HepG2 (cell line): ENCODE results near the gene ELAPOR1. TPM values are rescaled to one million over a fixed set of nuclear protein-coding genes. Genes with fewer than 3 reads are reported as not detected.

ENCODE experiments used
- EEA1 ChIP-seq: sonication (generic); formaldehyde crosslinking; IDR thresholded peaks from 2 replicates; pipeline ENCODE4 v1.5.1; 2020; ENCODE audit warnings: mild to moderate bottlenecking, missing genetic modification reagents, borderline replicate concordance
- FOSL1 ChIP-seq: sonication (generic); formaldehyde crosslinking; IDR thresholded peaks from 2 replicates; pipeline ENCODE4 v1.9.0; 2021; ENCODE audit warnings: missing genetic modification reagents, borderline replicate concordance
- HBP1 ChIP-seq: IDR thresholded peaks from 2 replicates; pipeline ENCODE4 v1.6.1; 2016; ENCODE audit warnings: low read depth, control low read depth
- NR2C2 ChIP-seq: sonication (generic); formaldehyde crosslinking; IDR thresholded peaks from 2 replicates; pipeline ENCODE4 v1.4.0; 2020; ENCODE audit warnings: missing genetic modification reagents, mild to moderate bottlenecking, moderate library complexity, borderline replicate concordance
- POGZ ChIP-seq: sonication (generic); formaldehyde crosslinking; IDR thresholded peaks from 2 replicates; pipeline ENCODE4 v1.4.0; 2020; ENCODE audit warnings: mild to moderate bottlenecking, missing genetic modification reagents
- PPARG ChIP-seq: conservative IDR thresholded peaks from 2 replicates; pipeline ENCODE4 v1.6.1; 2016; ENCODE audit warnings: missing biosample characterization, missing genetic modification reagents
- RORA ChIP-seq: sonication (generic); formaldehyde crosslinking; IDR thresholded peaks from 2 replicates; pipeline ENCODE4 v1.5.0; 2020; ENCODE audit warnings: mild to moderate bottlenecking, missing genetic modification reagents, moderate library complexity
- ZNF180 ChIP-seq: sonication (generic); formaldehyde crosslinking; IDR thresholded peaks from 2 replicates; pipeline ENCODE4 v1.4.0; 2020; ENCODE audit warnings: low read depth, missing genetic modification reagents, borderline replicate concordance
- ZNF275 ChIP-seq: sonication (generic); formaldehyde crosslinking; IDR thresholded peaks from 2 replicates; pipeline ENCODE4 v1.8.0; 2022; ENCODE audit warnings: missing genetic modification reagents, mild to moderate bottlenecking, inconsistent platforms, borderline replicate concordance
- ZNF3 ChIP-seq: IDR thresholded peaks from 2 replicates; pipeline ENCODE4 v1.7.0; 2017; ENCODE audit warnings: inconsistent platforms
- ZNF577 ChIP-seq: sonication (generic); formaldehyde crosslinking; IDR thresholded peaks from 2 replicates; pipeline ENCODE4 v1.4.0; 2020; ENCODE audit warnings: mild to moderate bottlenecking, low read depth, missing genetic modification reagents, borderline replicate concordance
- ZNF605 ChIP-seq: sonication (generic); formaldehyde crosslinking; IDR thresholded peaks from 2 replicates; pipeline ENCODE4 v1.8.0; 2022; ENCODE audit warnings: mild to moderate bottlenecking, missing genetic modification reagents
- ZNF629 ChIP-seq: sonication (generic); formaldehyde crosslinking; conservative IDR thresholded peaks from 2 replicates; pipeline ENCODE4 v1.5.0; 2020; ENCODE audit warnings: missing genetic modification reagents
- ZZZ3 ChIP-seq: sonication (generic); formaldehyde crosslinking; IDR thresholded peaks from 2 replicates; pipeline ENCODE4 v1.4.0; 2020; ENCODE audit warnings: missing genetic modification reagents, mild to moderate bottlenecking, borderline replicate concordance
- polyA plus RNA-seq, 8 experiments: library from polyadenylated mRNA; depleted of rRNA in 3 of 8; stranded (reverse) in 7 of 8; unstranded in 1 of 8; fragments of >200 nt; fragmentation: Illumina TruSeq in 4 of 8; extraction: Trizol in 4 of 8; gene quantifications; 2 replicates each; pipeline versions ENCODE4 v1.2.1 to v1.2.3, GENCODE V29; 2011 to 2016; ENCODE audit warnings: low read depth in 4 of 8, missing spikeins in 1 of 8, mixed read lengths in 1 of 8; ENCODE audit not compliant: insufficient read depth in 1 of 8
- total RNA-seq, 5 experiments: library from RNA; depleted of rRNA; stranded (reverse); fragments of >200 nt; fragmentation: Illumina TruSeq; extraction: Trizol; gene quantifications; 2 replicates each; pipeline ENCODE4 v1.2.3, GENCODE V29; 2016; ENCODE audit warnings: low read depth in 1 of 5
- TF ChIP-seq, protein P1 (sequence below): fragments of 450-650 bp; IDR thresholded peaks from 2 replicates; pipeline ENCODE4 v1.6.1; 2017; ENCODE audit warnings: mild to moderate bottlenecking
- TF ChIP-seq, protein P2 (sequence below): sonication (generic); formaldehyde crosslinking; IDR thresholded peaks from 2 replicates; pipeline ENCODE4 v1.9.0; 2021; ENCODE audit warnings: missing genetic modification reagents, borderline replicate concordance

The ELAPOR1 gene
- total and polyA plus RNA-seq, 2 of the 13 experiments (the other 11 are each of a cell fraction or from before 2014, with no cell fraction given) = 0.13 to 0.20 TPM

- TF ChIP-seq ZNF577 (no peak), FOSL1 (CRISPR knock-in tag) (no peak), PPARG (CRISPR knock-in tag) (peak; percentile 49; the same call in 1 of the 2 replicates), ZNF275 (CRISPR knock-in tag) (no peak), ZZZ3 (no peak), POGZ (CRISPR knock-in tag) (no peak), RORA (CRISPR knock-in tag) (no peak), ZNF3 (no peak), HBP1 (CRISPR knock-in tag) (no peak), EEA1 (no peak), ZNF605 (CRISPR knock-in tag) (peak; percentile 37; the same call in 1 of the 2 replicates), ZNF629 (CRISPR knock-in tag) (no peak), ZNF180 (CRISPR knock-in tag) (no peak), NR2C2 (CRISPR knock-in tag) (no peak)
- TF ChIP-seq, protein P1, sequence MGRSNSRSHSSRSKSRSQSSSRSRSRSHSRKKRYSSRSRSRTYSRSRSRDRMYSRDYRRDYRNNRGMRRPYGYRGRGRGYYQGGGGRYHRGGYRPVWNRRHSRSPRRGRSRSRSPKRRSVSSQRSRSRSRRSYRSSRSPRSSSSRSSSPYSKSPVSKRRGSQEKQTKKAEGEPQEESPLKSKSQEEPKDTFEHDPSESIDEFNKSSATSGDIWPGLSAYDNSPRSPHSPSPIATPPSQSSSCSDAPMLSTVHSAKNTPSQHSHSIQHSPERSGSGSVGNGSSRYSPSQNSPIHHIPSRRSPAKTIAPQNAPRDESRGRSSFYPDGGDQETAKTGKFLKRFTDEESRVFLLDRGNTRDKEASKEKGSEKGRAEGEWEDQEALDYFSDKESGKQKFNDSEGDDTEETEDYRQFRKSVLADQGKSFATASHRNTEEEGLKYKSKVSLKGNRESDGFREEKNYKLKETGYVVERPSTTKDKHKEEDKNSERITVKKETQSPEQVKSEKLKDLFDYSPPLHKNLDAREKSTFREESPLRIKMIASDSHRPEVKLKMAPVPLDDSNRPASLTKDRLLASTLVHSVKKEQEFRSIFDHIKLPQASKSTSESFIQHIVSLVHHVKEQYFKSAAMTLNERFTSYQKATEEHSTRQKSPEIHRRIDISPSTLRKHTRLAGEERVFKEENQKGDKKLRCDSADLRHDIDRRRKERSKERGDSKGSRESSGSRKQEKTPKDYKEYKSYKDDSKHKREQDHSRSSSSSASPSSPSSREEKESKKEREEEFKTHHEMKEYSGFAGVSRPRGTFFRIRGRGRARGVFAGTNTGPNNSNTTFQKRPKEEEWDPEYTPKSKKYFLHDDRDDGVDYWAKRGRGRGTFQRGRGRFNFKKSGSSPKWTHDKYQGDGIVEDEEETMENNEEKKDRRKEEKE = no peak
- TF ChIP-seq, protein P2, sequence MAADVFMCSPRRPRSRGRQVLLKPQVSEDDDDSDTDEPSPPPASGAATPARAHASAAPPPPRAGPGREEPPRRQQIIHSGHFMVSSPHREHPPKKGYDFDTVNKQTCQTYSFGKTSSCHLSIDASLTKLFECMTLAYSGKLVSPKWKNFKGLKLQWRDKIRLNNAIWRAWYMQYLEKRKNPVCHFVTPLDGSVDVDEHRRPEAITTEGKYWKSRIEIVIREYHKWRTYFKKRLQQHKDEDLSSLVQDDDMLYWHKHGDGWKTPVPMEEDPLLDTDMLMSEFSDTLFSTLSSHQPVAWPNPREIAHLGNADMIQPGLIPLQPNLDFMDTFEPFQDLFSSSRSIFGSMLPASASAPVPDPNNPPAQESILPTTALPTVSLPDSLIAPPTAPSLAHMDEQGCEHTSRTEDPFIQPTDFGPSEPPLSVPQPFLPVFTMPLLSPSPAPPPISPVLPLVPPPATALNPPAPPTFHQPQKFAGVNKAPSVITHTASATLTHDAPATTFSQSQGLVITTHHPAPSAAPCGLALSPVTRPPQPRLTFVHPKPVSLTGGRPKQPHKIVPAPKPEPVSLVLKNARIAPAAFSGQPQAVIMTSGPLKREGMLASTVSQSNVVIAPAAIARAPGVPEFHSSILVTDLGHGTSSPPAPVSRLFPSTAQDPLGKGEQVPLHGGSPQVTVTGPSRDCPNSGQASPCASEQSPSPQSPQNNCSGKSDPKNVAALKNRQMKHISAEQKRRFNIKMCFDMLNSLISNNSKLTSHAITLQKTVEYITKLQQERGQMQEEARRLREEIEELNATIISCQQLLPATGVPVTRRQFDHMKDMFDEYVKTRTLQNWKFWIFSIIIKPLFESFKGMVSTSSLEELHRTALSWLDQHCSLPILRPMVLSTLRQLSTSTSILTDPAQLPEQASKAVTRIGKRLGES (CRISPR knock-in tag) = no peak
These were observed 1.1 kb upstream of the ELAPOR1 start (continued) for GRCh38 chr1:109112652-109113285.
